Measurements from ENCODE around the gene TMEM219. TPM values are rescaled to one million over a fixed set of nuclear protein-coding genes. Genes with fewer than 3 reads are reported as not detected.

TMEM219 gene
- polyA plus RNA-seq, 1 of the 3 experiments (the other 2 are of a cell fraction) = 101 TPM

GRCh38 chr16:29987371-29988085, 25.6 kb downstream of the TMEM219 start:
- DNase-seq = no peak
- WGBS (ENCODE audit: low lambda C conversion rate) = 95% methylated on average over 9 of the region's 35 CpGs
- H4K20me1 ChIP-seq (ENCODE audit: insufficient read depth) = no peaks in the 10 kb centered on the region
- TF ChIP-seq REST (IDR thresholded peaks at IDR 0.05; ENCODE audit: low read depth, low read length) (no peak), RXRA (IDR thresholded peaks at IDR 0.05; ENCODE audit: borderline replicate concordance, low read depth) (no peak), NRF1 (IDR thresholded peaks at IDR 0.05; ENCODE audit: low read depth, low read length) (no peak), TEAD4 (IDR thresholded peaks at IDR 0.05; ENCODE audit: borderline replicate concordance, insufficient read depth) (no peak), YY1 (IDR thresholded peaks at IDR 0.05; ENCODE audit: low read depth) (no peak), MXI1 (IDR thresholded peaks at IDR 0.05; ENCODE audit: low read depth, low read length) (no peak), ELF1 (IDR thresholded peaks at IDR 0.05) (no peak), CHD2 (IDR thresholded peaks at IDR 0.05; ENCODE audit: low read length, partially characterized antibody) (no peak), GABPA (IDR thresholded peaks at IDR 0.05; ENCODE audit: low read depth) (no peak), EP300 (IDR thresholded peaks at IDR 0.05; ENCODE audit: borderline replicate concordance in 1 of 2, low read depth in 1 of 2, low read length in 1 of 2) (no peak), RFX5 (IDR thresholded peaks at IDR 0.05; ENCODE audit: low read length) (no peak), SIN3A (IDR thresholded peaks at IDR 0.05; ENCODE audit: borderline replicate concordance, low read depth, low read length) (no peak), GATA2 (CRISPR knock-in tag; IDR thresholded peaks at IDR 0.05) (no peak), EZH2phosphoT487 (IDR thresholded peaks at IDR 0.05; ENCODE audit: borderline replicate concordance, low read depth) (no peak)
- TF ChIP-seq, protein P1, sequence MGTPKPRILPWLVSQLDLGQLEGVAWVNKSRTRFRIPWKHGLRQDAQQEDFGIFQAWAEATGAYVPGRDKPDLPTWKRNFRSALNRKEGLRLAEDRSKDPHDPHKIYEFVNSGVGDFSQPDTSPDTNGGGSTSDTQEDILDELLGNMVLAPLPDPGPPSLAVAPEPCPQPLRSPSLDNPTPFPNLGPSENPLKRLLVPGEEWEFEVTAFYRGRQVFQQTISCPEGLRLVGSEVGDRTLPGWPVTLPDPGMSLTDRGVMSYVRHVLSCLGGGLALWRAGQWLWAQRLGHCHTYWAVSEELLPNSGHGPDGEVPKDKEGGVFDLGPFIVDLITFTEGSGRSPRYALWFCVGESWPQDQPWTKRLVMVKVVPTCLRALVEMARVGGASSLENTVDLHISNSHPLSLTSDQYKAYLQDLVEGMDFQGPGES (IDR thresholded peaks at IDR 0.05; ENCODE audit: low read depth, low read length) = no peak
- TF ChIP-seq, protein P2, sequence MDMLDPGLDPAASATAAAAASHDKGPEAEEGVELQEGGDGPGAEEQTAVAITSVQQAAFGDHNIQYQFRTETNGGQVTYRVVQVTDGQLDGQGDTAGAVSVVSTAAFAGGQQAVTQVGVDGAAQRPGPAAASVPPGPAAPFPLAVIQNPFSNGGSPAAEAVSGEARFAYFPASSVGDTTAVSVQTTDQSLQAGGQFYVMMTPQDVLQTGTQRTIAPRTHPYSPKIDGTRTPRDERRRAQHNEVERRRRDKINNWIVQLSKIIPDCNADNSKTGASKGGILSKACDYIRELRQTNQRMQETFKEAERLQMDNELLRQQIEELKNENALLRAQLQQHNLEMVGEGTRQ (IDR thresholded peaks at IDR 0.05; ENCODE audit: borderline replicate concordance, low read depth, low read length) = no peak
- TF ChIP-seq, protein P3, sequence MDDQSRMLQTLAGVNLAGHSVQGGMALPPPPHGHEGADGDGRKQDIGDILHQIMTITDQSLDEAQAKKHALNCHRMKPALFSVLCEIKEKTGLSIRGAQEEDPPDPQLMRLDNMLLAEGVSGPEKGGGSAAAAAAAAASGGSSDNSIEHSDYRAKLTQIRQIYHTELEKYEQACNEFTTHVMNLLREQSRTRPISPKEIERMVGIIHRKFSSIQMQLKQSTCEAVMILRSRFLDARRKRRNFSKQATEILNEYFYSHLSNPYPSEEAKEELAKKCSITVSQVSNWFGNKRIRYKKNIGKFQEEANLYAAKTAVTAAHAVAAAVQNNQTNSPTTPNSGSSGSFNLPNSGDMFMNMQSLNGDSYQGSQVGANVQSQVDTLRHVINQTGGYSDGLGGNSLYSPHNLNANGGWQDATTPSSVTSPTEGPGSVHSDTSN (IDR thresholded peaks at IDR 0.05) = no peak
- ChIA-PET CTCF (interaction anchor here (3.4 kb wide), 1 partner anchor 10 kb away, joined by 13 read pairs; no protein-coding TSS in a partner anchor), POLR2A (interaction anchor here (3.2 kb wide), 1 partner anchor 11 kb away, joined by 7 read pairs; no protein-coding TSS in a partner anchor)
- H3K4me2 ChIP-seq = no peak overlapping the region
- H3K9me2 ChIP-seq = no peaks in the 10 kb centered on the region
- no peak overlapping the region for H3K9ac ChIP-seq
- peaks cover 4% of the 10 kb centered on the region for H3F3A ChIP-seq (replicated peaks; ENCODE audit: insufficient read depth)
- H3K9me3 ChIP-seq = no peaks in the 10 kb centered on the region
- H3K4me1 ChIP-seq (ENCODE audit: control insufficient read depth in 1 of 2, insufficient read depth in 2 of 2, low read depth in 1 of 2, low read length in 1 of 2) = no peaks in the 10 kb centered on the region
- H2AFZ ChIP-seq (ENCODE audit: low read depth) = no peak overlapping the region
- H3K4me3 ChIP-seq (ENCODE audit: low read depth in 2 of 2, low read length in 1 of 2) = no peak overlapping the region
- no peak overlapping the region for H3K27ac ChIP-seq (ENCODE audit: low read depth in 2 of 2, low read length in 1 of 2)
- H3K79me2 ChIP-seq (ENCODE audit: insufficient read depth) = no peaks in the 10 kb centered on the region
- no peaks in the 10 kb centered on the region for H3K27me3 ChIP-seq (ENCODE audit: insufficient read depth)
- H3K36me3 ChIP-seq (replicated peaks in 1 of 2; ENCODE audit: control insufficient read depth in 1 of 2, insufficient read depth in 2 of 2, low read length in 1 of 2) = peaks cover 19 to 95% of the 10 kb centered on the region in 2 experiments

Data from SK-N-SH (cell line).